ENCODE measurements around the gene PARD6B. TPM values are rescaled to one million over a fixed set of nuclear protein-coding genes. Genes with fewer than 3 reads are reported as not detected.

PARD6B gene
- total and polyA plus RNA-seq, 2 donors (not counting 3 experiments of a cell fraction or from before 2014, with no cell fraction given), result 0.03 TPM; not detected in 1

GRCh38 chr20:50699688-50700087, 31.7 kb upstream of the PARD6B start:
- CTCF ChIA-PET, result interaction anchor here (1.3 kb wide), 1 partner anchor 12 kb away, joined by 3 read pairs; no protein-coding TSS in a partner anchor
- Histone ChIP-seq H3K27me3 (ENCODE audit: control insufficient read depth in 2 of 2, insufficient read depth in 2 of 2, low read length in 2 of 2) (peaks cover 8 to 9% of the 10 kb centered on the region in 2 experiments), H3K4me3 (replicated peaks in 1 of 3; ENCODE audit: insufficient read depth in 1 of 3, low read depth in 1 of 3, low read length in 3 of 3) (no peak overlapping the region), H3K4me1 (ENCODE audit: control insufficient read depth, extremely low read depth, insufficient read depth, low read length) (no peaks in the 10 kb centered on the region), H3K9me3 (replicated peaks; ENCODE audit: control insufficient read depth, insufficient read depth, low read length) (no peaks in the 10 kb centered on the region), H3K27ac (ENCODE audit: insufficient read depth, low read depth, low read length) (no peak overlapping the region), H2AFZ (ENCODE audit: low read depth, low read length) (no peak overlapping the region), H3K79me2 (ENCODE audit: control insufficient read depth, insufficient read depth, low read length) (no peaks in the 10 kb centered on the region), H3K36me3 (ENCODE audit: control insufficient read depth in 2 of 2, extremely low read depth in 1 of 2, insufficient read depth in 2 of 2, low read length in 2 of 2) (no peaks in the 10 kb centered on the region), H3K9ac (replicated peaks; ENCODE audit: extremely low read depth, insufficient read depth, low read length) (no peak overlapping the region), H3K9me1 (replicated peaks; ENCODE audit: control insufficient read depth, extremely low read depth, insufficient read depth, low read length) (no peaks in the 10 kb centered on the region), H4K20me1 (replicated peaks; ENCODE audit: control insufficient read depth, extremely low read depth, insufficient read depth, low read length) (no peaks in the 10 kb centered on the region), H3K4me2 (ENCODE audit: insufficient read depth, low read length) (no peak overlapping the region)
- dilution Hi-C loops (cut with MboI; ENCODE audit: extremely low pct_ligation_motif_present, low sequenced_read_pairs) (no loop called here), intact Hi-C loops (cut with micrococcal nuclease) (no loop called here)
- no peak for FAIRE-seq
- no peak for DNase-seq (ENCODE audit: low read depth, low spot score)
- BruUV-seq (replicated peaks), result no TSS peak
- POLR2A ChIA-PET, result no interaction called here
- TF ChIP-seq FOS (IDR thresholded peaks at IDR 0.05; ENCODE audit: borderline replicate concordance, insufficient read depth, low read length), result no peak

GRCh38 chr20:50701041-50701963, 30.1 kb upstream of the PARD6B start:
- H3K27ac ChIP-seq (ENCODE audit: insufficient read depth, low read depth, low read length), result no peak overlapping the region
- no TSS peak for BruUV-seq (replicated peaks)
- H3K9me1 ChIP-seq (replicated peaks; ENCODE audit: control insufficient read depth, extremely low read depth, insufficient read depth, low read length), result no peaks in the 10 kb centered on the region
- H4K20me1 ChIP-seq (replicated peaks; ENCODE audit: control insufficient read depth, extremely low read depth, insufficient read depth, low read length), result no peaks in the 10 kb centered on the region
- no peak overlapping the region for H2AFZ ChIP-seq (ENCODE audit: low read depth, low read length)
- no peaks in the 10 kb centered on the region for H3K4me1 ChIP-seq (ENCODE audit: control insufficient read depth, extremely low read depth, insufficient read depth, low read length)
- H3K4me3 ChIP-seq (replicated peaks in 1 of 3; ENCODE audit: insufficient read depth in 1 of 3, low read depth in 1 of 3, low read length in 3 of 3), result no peak overlapping the region
- no peak overlapping the region for H3K9ac ChIP-seq (replicated peaks; ENCODE audit: extremely low read depth, insufficient read depth, low read length)
- no peak overlapping the region for H3K4me2 ChIP-seq (ENCODE audit: insufficient read depth, low read length)
- TF ChIP-seq POLR2AphosphoS5 (IDR thresholded peaks at IDR 0.05; ENCODE audit: insufficient read depth, low read depth, low read length) (no peak), CTCF (IDR thresholded peaks at IDR 0.05; ENCODE audit: extremely low read depth in 1 of 2, insufficient read depth in 1 of 2, low read depth in 1 of 2, low read length in 2 of 2) (no peak), JUN (IDR thresholded peaks at IDR 0.05; ENCODE audit: borderline replicate concordance, insufficient read depth, insufficient read length, low read depth) (no peak), MAX (IDR thresholded peaks at IDR 0.05; ENCODE audit: insufficient read depth, insufficient read length) (no peak), EZH2 (IDR thresholded peaks at IDR 0.05; ENCODE audit: borderline replicate concordance, low read depth, low read length, severe bottlenecking) (no peak), MYC (IDR thresholded peaks at IDR 0.05; ENCODE audit: low read depth, low read length) (no peak), POLR2A (IDR thresholded peaks at IDR 0.05; ENCODE audit: low read depth, low read length) (no peak), GATA2 (IDR thresholded peaks at IDR 0.05; ENCODE audit: insufficient read depth, insufficient read length, low read depth, low read length) (no peak), FOS (IDR thresholded peaks at IDR 0.05; ENCODE audit: borderline replicate concordance, insufficient read depth, low read length) (no peak)
- no peaks in the 10 kb centered on the region for H3K79me2 ChIP-seq (ENCODE audit: control insufficient read depth, insufficient read depth, low read length)
- DNase-seq (ENCODE audit: low read depth, low spot score), result no peak
- intact Hi-C loops (cut with micrococcal nuclease) (no loop called here), dilution Hi-C loops (cut with MboI; ENCODE audit: extremely low pct_ligation_motif_present, low sequenced_read_pairs) (no loop called here)
- no peaks in the 10 kb centered on the region for H3K36me3 ChIP-seq (ENCODE audit: control insufficient read depth in 2 of 2, extremely low read depth in 1 of 2, insufficient read depth in 2 of 2, low read length in 2 of 2)
- ChIA-PET CTCF (no interaction called here), POLR2A (no interaction called here)
- peaks cover 6 to 8% of the 10 kb centered on the region in 2 experiments for H3K27me3 ChIP-seq (ENCODE audit: control insufficient read depth in 2 of 2, insufficient read depth in 2 of 2, low read length in 2 of 2)
- no peaks in the 10 kb centered on the region for H3K9me3 ChIP-seq (replicated peaks; ENCODE audit: control insufficient read depth, insufficient read depth, low read length)
- no peak for FAIRE-seq

Measured in endothelial cell of umbilical vein (primary cell).